Measurements from ENCODE around the gene TFG.
"Not testable (repeated sequence)": the region's sequence is repeated elsewhere in the genome, so short reads cannot be mapped to it uniquely, and the experiment has no call there.

The TFG gene

GRCh38 chr3:100708989-100709841 is at the start of gene TFG:
Gene TFG (plus strand): TSS chr3:100709494. CDS start chr3:100713686, 4,192 bp downstream.
- DNase-seq = peak; percentile 98

- not testable (repeated sequence) for DNase-seq
These were observed 48.0 kb upstream of the TFG start for GRCh38 chr3:100661294-100661693.

DNA sequence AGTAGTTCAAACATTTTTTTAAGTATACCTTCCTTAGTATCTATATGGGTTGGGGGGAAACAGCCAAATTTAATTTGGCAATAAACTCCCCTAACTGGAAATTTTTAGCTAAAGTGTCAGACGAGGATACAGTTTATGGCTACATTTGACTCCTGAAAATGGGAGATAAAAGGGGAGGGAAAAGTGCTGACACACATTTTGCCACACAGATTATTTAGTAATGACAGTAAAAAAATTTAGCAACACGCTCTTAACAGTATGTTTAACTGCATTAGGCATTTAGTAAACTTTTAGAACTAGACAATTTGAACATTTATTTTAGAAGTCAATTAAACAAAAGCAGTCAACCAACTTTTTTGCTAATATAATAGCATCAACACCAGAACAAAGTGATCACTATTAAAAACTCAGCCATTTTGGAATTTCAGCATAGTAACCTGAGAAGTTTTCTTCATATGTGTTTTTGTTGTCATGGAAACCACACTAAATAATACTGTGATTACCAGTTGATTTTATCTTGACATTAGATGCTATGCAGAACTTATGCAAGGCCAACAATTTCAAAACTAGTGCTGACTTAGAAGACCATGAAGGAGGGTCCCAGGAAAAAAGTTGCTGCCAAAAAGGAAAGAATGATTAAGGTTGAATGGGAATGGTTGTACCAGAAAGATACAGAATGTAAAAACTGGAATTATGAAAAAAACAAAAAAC is 47.0 kb upstream of the TFG start:
- DNase-seq = no peak

GRCh38 chr3:100665230-100665629 is 44.1 kb upstream of the TFG start:
- peak; percentile 43 for DNase-seq

DNA sequence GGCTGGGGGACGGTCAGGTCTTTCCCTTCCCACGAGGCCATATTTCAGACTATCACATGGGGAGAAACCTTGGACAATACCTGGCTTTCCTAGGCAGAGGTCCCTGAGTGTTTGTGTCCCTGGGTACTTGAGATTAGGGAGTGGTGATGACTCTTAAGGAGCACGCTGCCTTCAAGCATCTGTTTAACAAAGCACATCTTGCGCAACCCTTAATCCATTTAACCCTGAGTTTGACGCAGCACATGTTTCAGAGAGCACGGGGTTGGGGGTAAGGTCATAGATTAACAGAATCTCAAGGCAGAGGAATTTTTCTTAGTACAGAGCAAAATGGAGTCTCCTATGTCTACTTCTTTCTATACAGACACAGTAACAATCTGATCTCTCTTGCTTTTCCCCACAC is 42.6 kb upstream of the TFG start:
- DNase-seq = not testable (repeated sequence)

GRCh38 chr3:100667316-100667715 is 42.0 kb upstream of the TFG start:
- DNase-seq = not testable (repeated sequence)

DNA sequence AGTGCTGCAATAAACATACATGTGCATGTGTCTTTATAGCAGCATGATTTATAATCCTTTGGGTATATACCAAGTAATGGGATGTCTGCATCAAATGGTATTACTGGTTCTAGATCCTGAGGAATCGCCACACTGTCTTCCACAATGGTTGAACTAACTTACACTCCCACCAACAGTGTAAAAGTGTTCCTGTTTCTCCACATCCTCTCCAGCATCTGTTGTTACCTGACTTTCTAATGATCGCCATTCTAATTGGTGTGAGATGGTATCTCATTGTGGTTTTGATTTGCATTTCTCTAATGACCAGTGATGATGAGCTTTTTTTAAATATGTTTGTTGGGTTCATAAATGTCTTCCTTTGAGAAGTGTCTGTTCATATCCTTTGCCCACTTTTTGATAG is 38.3 kb upstream of the TFG start:
- not testable (repeated sequence) for DNase-seq

DNA sequence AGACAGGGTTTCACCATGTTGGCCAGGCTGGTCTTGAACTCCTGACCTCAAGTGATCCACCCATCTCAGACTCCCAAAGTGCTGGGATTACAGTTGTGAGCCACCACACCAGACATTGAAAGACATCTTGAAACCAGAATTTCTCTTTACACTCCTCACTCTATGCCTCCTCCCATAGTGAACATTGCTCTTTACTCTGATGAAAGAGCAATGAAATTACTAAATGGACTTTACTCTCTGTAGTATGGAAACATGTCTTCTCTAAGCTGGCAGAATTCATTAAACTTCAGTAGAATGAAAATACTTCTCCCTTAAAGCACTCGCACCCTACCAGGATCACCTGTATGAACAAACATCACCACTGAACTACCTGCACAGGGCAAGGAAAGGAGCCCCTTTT is 27.8 kb upstream of the TFG start:
- DNase-seq = no peak

- no peak for DNase-seq
These were observed 27.0 kb upstream of the TFG start for GRCh38 chr3:100682056-100682853.

- no peak for DNase-seq
These were observed 26.2 kb upstream of the TFG start for GRCh38 chr3:100682854-100683760.

GRCh38 chr3:100693225-100693624 is 16.1 kb upstream of the TFG start:
- no peak for DNase-seq

GRCh38 chr3:100695696-100696095 is 13.6 kb upstream of the TFG start:
- no peak for DNase-seq

GRCh38 chr3:100696161-100696560 is 13.1 kb upstream of the TFG start:
- DNase-seq = no peak

- DNase-seq = no peak
These were observed 12.1 kb upstream of the TFG start for GRCh38 chr3:100697172-100697571.

GRCh38 chr3:100697723-100698285 is 11.5 kb upstream of the TFG start:
- DNase-seq = no peak

GRCh38 chr3:100698736-100699135 is 10.6 kb upstream of the TFG start:
- DNase-seq = no peak

GRCh38 chr3:100700708-100701107 is 8.6 kb upstream of the TFG start:
- no peak for DNase-seq

DNA sequence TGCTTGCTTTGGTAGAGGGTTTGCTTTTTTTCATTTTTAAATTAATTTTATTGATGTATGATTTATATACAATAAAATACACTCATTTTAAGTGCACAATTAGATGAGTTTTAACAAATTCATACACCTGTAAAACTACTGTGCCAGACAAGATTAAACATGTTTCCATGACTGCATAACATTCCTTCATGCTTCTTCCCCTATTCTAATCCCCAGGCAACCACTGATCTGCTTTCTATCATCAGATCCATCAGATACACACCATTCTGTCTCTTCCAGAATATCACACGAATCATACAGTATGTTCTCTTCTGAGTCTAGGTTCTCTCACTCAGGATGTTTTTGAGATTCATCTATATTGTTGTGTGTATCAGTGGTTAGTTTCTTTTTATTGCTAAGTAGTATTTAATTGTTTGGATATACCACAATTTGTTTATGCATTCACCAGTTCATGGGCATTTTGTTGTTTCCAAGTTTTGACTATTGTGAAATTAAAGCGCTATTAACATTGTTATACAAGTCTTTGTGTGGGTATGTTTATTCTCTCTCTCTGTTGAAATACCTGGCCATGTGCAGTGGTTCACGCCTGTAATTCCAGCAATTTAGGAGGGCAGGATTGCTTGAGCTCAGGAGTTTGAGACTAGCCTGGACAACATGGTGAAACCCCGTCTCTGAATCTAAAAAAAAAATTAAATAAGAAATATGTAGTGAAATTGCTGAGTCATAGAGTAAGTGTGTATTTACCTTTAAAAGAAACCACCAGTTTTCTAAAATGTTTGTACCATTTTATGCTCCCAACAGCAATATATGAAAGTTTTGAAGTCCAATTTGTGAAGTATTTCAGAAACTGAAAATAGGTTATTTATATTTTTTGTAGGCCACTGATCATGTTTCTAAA is 7.0 kb upstream of the TFG start:
- no peak for DNase-seq

- DNase-seq = no peak
These were observed 6.3 kb upstream of the TFG start for GRCh38 chr3:100702980-100703345.

DNA sequence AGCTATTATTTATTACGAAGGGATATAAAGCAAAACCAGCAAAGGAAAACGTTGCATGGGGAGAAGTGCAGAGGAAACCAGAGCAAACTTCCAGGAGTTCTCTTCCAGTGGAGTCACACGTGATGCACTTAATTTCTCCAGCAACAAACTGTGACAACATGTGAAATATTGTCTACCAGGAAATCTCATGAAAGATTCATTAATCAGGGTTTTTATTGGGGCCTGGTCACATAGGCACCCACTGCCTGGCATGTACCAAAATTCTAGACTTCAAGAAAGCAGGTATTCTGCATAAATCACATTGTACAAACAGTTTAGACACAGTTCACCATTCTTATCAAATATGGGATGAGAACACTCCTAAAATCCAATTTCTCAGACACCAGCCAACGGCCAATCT is 5.4 kb upstream of the TFG start:
- DNase-seq = no peak

- DNase-seq = no peak
These were observed 2.9 kb upstream of the TFG start for GRCh38 chr3:100706365-100706764.

Data from activated CD4-positive, alpha-beta T cell treated with anti-CD3 and anti-CD28 coated beads for 48 hours (primary cell).